OCI-LY1 (cell line): ENCODE results near the gene TSC1.
"Not testable (repeated sequence)": the region's sequence is repeated elsewhere in the genome, so short reads cannot be mapped to it uniquely, and the experiment has no call there.

Experiments used
- H2AFZ ChIP-seq: fragments of 200-600 bp; sonication (generic), shearing (Covaris generic); 2 replicates; pipeline ENCODE4 v1.6.0; 2014; ENCODE audit warnings: antibody characterized with exemption, mild to moderate bottlenecking, low read length
- H3F3A ChIP-seq: fragments of 200-600 bp; sonication (generic), shearing (Covaris generic); 2 replicates; pipeline ENCODE4 v1.6.0; 2014; ENCODE audit warnings: mild to moderate bottlenecking, antibody characterized with exemption, low read length, moderate library complexity; ENCODE audit not compliant: insufficient read depth
- H3K27ac ChIP-seq: fragments of 200-600 bp; sonication (generic); 2 replicates; pipeline ENCODE4 v1.5.1; 2014; ENCODE audit warnings: low read length, mixed run types, mild to moderate bottlenecking, low read depth; ENCODE audit not compliant: poor library complexity, severe bottlenecking
- H3K27me3 ChIP-seq: fragments of 200-600 bp; sonication (generic); 2 replicates; pipeline ENCODE4 v1.6.0; 2014; ENCODE audit warnings: antibody characterized with exemption, mild to moderate bottlenecking, low read length, moderate library complexity; ENCODE audit not compliant: insufficient read depth
- H3K36me3 ChIP-seq: fragments of 200-600 bp; sonication (generic); 2 replicates; pipeline ENCODE4 v1.6.1; 2014; ENCODE audit warnings: mild to moderate bottlenecking, antibody characterized with exemption, low read length, moderate library complexity, mixed read lengths; ENCODE audit not compliant: insufficient read depth
- H3K4me1 ChIP-seq: fragments of 200-600 bp; sonication (generic); 2 replicates; pipeline ENCODE4 v1.5.1; 2014; ENCODE audit warnings: mild to moderate bottlenecking, low read length, moderate library complexity; ENCODE audit not compliant: insufficient read depth, severe bottlenecking
- H3K4me2 ChIP-seq: fragments of 200-600 bp; sonication (generic), shearing (Covaris generic); 2 replicates; pipeline ENCODE4 v1.6.1; 2014; ENCODE audit warnings: low read length
- H3K4me3 ChIP-seq: fragments of 200-600 bp; sonication (generic); 2 replicates; pipeline ENCODE4 v1.5.1; 2014; ENCODE audit warnings: low read length, low read depth, mild to moderate bottlenecking, mixed read lengths; ENCODE audit not compliant: poor library complexity, severe bottlenecking
- H3K79me2 ChIP-seq: fragments of 200-600 bp; shearing (Covaris generic); 2 replicates; pipeline ENCODE4 v1.6.1; 2016; ENCODE audit warnings: mixed run types, low read length, mixed read lengths; ENCODE audit not compliant: insufficient read depth
- H3K9ac ChIP-seq: fragments of 200-600 bp; sonication (generic), shearing (Covaris generic); 2 replicates; pipeline ENCODE4 v1.6.1; 2014; ENCODE audit warnings: mild to moderate bottlenecking, low read length, mixed read lengths
- H3K9me2 ChIP-seq: fragments of 200-600 bp; sonication (generic), shearing (Covaris generic); 2 replicates; pipeline ENCODE4 v1.6.1; 2014; ENCODE audit warnings: low read depth, mild to moderate bottlenecking, low read length, mixed read lengths
- H3K9me3 ChIP-seq: fragments of 200-600 bp; shearing (Covaris generic); 2 replicates; pipeline ENCODE4 v1.6.1; 2014; ENCODE audit warnings: low read length, mixed read lengths
- H4K20me1 ChIP-seq: fragments of 200-600 bp; sonication (generic), shearing (Covaris generic); 2 replicates; pipeline ENCODE4 v1.6.0; 2016; ENCODE audit warnings: mild to moderate bottlenecking, low read length; ENCODE audit not compliant: insufficient read depth
- CTCF ChIP-seq: fragments of 200-600 bp; sonication (generic), shearing (Covaris generic); IDR thresholded peaks from 2 replicates; pipeline ENCODE4 v1.5.1; 2017; ENCODE audit warnings: mild to moderate bottlenecking, antibody characterized with exemption, low read length, moderate library complexity, mixed read lengths
- EZH2 ChIP-seq: fragments of 200-600 bp; sonication (generic), shearing (Covaris generic); IDR thresholded peaks from 2 replicates; pipeline ENCODE4 v1.8.0; 2017; ENCODE audit warnings: borderline replicate concordance, mixed run types, mild to moderate bottlenecking, antibody characterized with exemption, low read length, moderate library complexity, mixed read lengths

TSC1 gene

GRCh38 chr9:132970324-132971062, 26.1 kb upstream of the TSC1 start:
- Histone ChIP-seq H4K20me1 (no peaks in the 10 kb centered on the region), H3K9me2 (no peaks in the 10 kb centered on the region), H2AFZ (no peak overlapping the region), H3K9ac (no peak overlapping the region), H3K4me3 (no peak overlapping the region), H3K79me2 (no peaks in the 10 kb centered on the region), H3K27me3 (peaks cover 10% of the 10 kb centered on the region; the same call in 1 of the 2 replicates), H3K9me3 (peaks cover 3% of the 10 kb centered on the region; the same call in 1 of the 2 replicates), H3K4me1 (peaks cover 12% of the 10 kb centered on the region), H3K27ac (no peak overlapping the region), H3K36me3 (no peaks in the 10 kb centered on the region), H3F3A (no peaks in the 10 kb centered on the region), H3K4me2 (no peak overlapping the region)
- no peak for TF ChIP-seq CTCF
- no peak for TF ChIP-seq EZH2

- H3K4me1 ChIP-seq = peaks cover 12% of the 10 kb centered on the region
- H3K4me2 ChIP-seq = no peak overlapping the region
- H3K4me3 ChIP-seq = no peak overlapping the region
- no peak overlapping the region for H3K27ac ChIP-seq
- H3K9me3 ChIP-seq = peaks cover 3% of the 10 kb centered on the region; the same call in 1 of the 2 replicates
- no peaks in the 10 kb centered on the region for H3K79me2 ChIP-seq
- H3K36me3 ChIP-seq = no peaks in the 10 kb centered on the region
- H2AFZ ChIP-seq = no peak overlapping the region
- no peaks in the 10 kb centered on the region for H3F3A ChIP-seq
- H3K9me2 ChIP-seq = no peaks in the 10 kb centered on the region
- no peaks in the 10 kb centered on the region for H4K20me1 ChIP-seq
- H3K27me3 ChIP-seq = peaks cover 8% of the 10 kb centered on the region; the same call in 1 of the 2 replicates
- H3K9ac ChIP-seq = no peak overlapping the region
- TF ChIP-seq CTCF = no peak
- TF ChIP-seq EZH2 = no peak
Observed at GRCh38 chr9:132969783-132970182, 25.4 kb upstream of the TSC1 start.

- H3F3A ChIP-seq, H3K36me3 ChIP-seq, H3K9ac ChIP-seq, H3K4me3 ChIP-seq, H3K27ac ChIP-seq, H3K79me2 ChIP-seq, H2AFZ ChIP-seq, H3K9me3 ChIP-seq, H4K20me1 ChIP-seq, H3K4me2 ChIP-seq, H3K9me2 ChIP-seq, H3K27me3 ChIP-seq: not testable (repeated sequence)
- peaks cover 12% of the 10 kb centered on the region for H3K4me1 ChIP-seq
Observed at GRCh38 chr9:132967908-132968307, 23.5 kb upstream of the TSC1 start.

GRCh38 chr9:132965478-132965877, 21.1 kb upstream of the TSC1 start:
- H3K9ac ChIP-seq = no peak overlapping the region
- no peaks in the 10 kb centered on the region for H3K9me2 ChIP-seq
- H4K20me1 ChIP-seq = no peaks in the 10 kb centered on the region
- no peak overlapping the region for H3K27ac ChIP-seq
- no peak for TF ChIP-seq EZH2
- no peak for TF ChIP-seq CTCF
- H3K4me1 ChIP-seq = peaks cover 4% of the 10 kb centered on the region
- no peak overlapping the region for H3K4me3 ChIP-seq
- no peak overlapping the region for H2AFZ ChIP-seq
- no peaks in the 10 kb centered on the region for H3K36me3 ChIP-seq
- H3K9me3 ChIP-seq = no peaks in the 10 kb centered on the region
- H3K79me2 ChIP-seq = no peaks in the 10 kb centered on the region
- no peak overlapping the region for H3K4me2 ChIP-seq
- no peaks in the 10 kb centered on the region for H3K27me3 ChIP-seq
- no peaks in the 10 kb centered on the region for H3F3A ChIP-seq
